ENCODE results near the gene RABGEF1. TPM values are rescaled to one million over a fixed set of nuclear protein-coding genes. Genes with fewer than 3 reads are reported as not detected.
"Not testable (repeated sequence)": the region's sequence is repeated elsewhere in the genome, so short reads cannot be mapped to it uniquely, and the experiment has no call there.

Gene RABGEF1
- total and polyA plus RNA-seq, 5 experiments from 2014 or later = 17.5 to 27.5 (median 23.0) TPM

- Mint-ChIP-seq H3K4me1 (peaks cover 0 to 3% (median 0%) of the 10 kb centered on the region in 4 donors), H3K27ac (no peak overlapping the region), H3K27me3 (no peaks in the 10 kb centered on the region), H3K4me3 (no peak overlapping the region), H3K36me3 (peaks cover 13 to 52% (median 39%) of the 10 kb centered on the region in 3 donors), H3K9me3 (peaks cover 0 to 16% (median 6%) of the 10 kb centered on the region in 9 donors)
- ATAC-seq (no peak), DNase-seq (no peak)
- POLR2A ChIA-PET = no interaction called here
Measured at GRCh38 chr7:66713687-66714086, 26.8 kb upstream of the RABGEF1 start.

- peaks cover 13 to 48% (median 33%) of the 10 kb centered on the region in 3 donors for H3K36me3 Mint-ChIP-seq
- ATAC-seq, DNase-seq, H3K27me3 Mint-ChIP-seq, POLR2A ChIA-PET, H3K4me3 Mint-ChIP-seq, H3K4me1 Mint-ChIP-seq: not testable (repeated sequence)
- peaks cover 0 to 16% (median 6%) of the 10 kb centered on the region in 9 donors for H3K9me3 Mint-ChIP-seq
- peak overlapping the region in 1 of 10 donors; percentile 48 for H3K27ac Mint-ChIP-seq
Measured at GRCh38 chr7:66716634-66717033, 23.9 kb upstream of the RABGEF1 start.

GRCh38 chr7:66720561-66720960, 20.0 kb upstream of the RABGEF1 start:
- Mint-ChIP-seq H3K27ac (no peak overlapping the region), H3K4me1 (peaks cover 0 to 6% (median 0%) of the 10 kb centered on the region in 4 donors), H3K36me3 (peaks cover 10 to 29% (median 29%) of the 10 kb centered on the region in 3 donors), H3K27me3 (no peaks in the 10 kb centered on the region), H3K9me3 (peaks cover 0 to 16% (median 9%) of the 10 kb centered on the region in 9 donors), H3K4me3 (no peak overlapping the region)
- DNase-seq (no peak), ATAC-seq (no peak)
- POLR2A ChIA-PET = interaction anchor here (0.7 to 1.2 kb wide), 3 partner anchors 16 to 198 kb away, joined by 3 to 4 read pairs (median 3); no protein-coding TSS in a partner anchor

- Mint-ChIP-seq H3K4me3 (no peak overlapping the region), H3K27ac (no peak overlapping the region), H3K4me1 (peaks cover 0 to 13% (median 0%) of the 10 kb centered on the region in 4 donors), H3K36me3 (peaks cover 10 to 29% (median 17%) of the 10 kb centered on the region in 3 donors), H3K27me3 (no peaks in the 10 kb centered on the region), H3K9me3 (peaks cover 0 to 16% (median 9%) of the 10 kb centered on the region in 9 donors)
- no peak for ATAC-seq
- no peak for DNase-seq
- POLR2A ChIA-PET = no interaction called here
Measured at GRCh38 chr7:66725843-66726242, 14.7 kb upstream of the RABGEF1 start.

GRCh38 chr7:66727058-66727457, 13.5 kb upstream of the RABGEF1 start:
- ATAC-seq (no peak), DNase-seq (no peak)
- Mint-ChIP-seq H3K27me3 (no peaks in the 10 kb centered on the region), H3K36me3 (peaks cover 10 to 29% (median 17%) of the 10 kb centered on the region in 3 donors), H3K27ac (peak overlapping the region in 1 of 10 donors; percentile 53), H3K4me3 (no peak overlapping the region), H3K9me3 (peaks cover 0 to 16% (median 9%) of the 10 kb centered on the region in 9 donors), H3K4me1 (peaks cover 0 to 13% (median 1%) of the 10 kb centered on the region in 4 donors)
- POLR2A ChIA-PET = no interaction called here

GRCh38 chr7:66728571-66728970, 12.0 kb upstream of the RABGEF1 start:
- Mint-ChIP-seq H3K27ac (peak overlapping the region in 3 of 10 donors; percentile 20 to 49 (median 48)), H3K27me3 (no peaks in the 10 kb centered on the region), H3K9me3 (peaks cover 0 to 16% (median 9%) of the 10 kb centered on the region in 9 donors), H3K4me3 (peak overlapping the region in 1 of 10 donors; percentile 45), H3K4me1 (peaks cover 0 to 20% (median 10%) of the 10 kb centered on the region in 4 donors), H3K36me3 (peaks cover 10 to 17% (median 14%) of the 10 kb centered on the region in 3 donors)
- POLR2A ChIA-PET = no interaction called here
- DNase-seq (no peak), ATAC-seq (no peak)

- no peak for DNase-seq
- no peak overlapping the region for H3K4me3 Mint-ChIP-seq
- H3K36me3 Mint-ChIP-seq = peaks cover 10 to 13% (median 11%) of the 10 kb centered on the region in 3 donors
- H3K9me3 Mint-ChIP-seq = peaks cover 0 to 11% (median 5%) of the 10 kb centered on the region in 9 donors
- POLR2A ChIA-PET = no interaction called here
- peak overlapping the region in 2 of 10 donors; percentile 49 to 89 for H3K27ac Mint-ChIP-seq
- peaks cover 0 to 20% (median 10%) of the 10 kb centered on the region in 4 donors for H3K4me1 Mint-ChIP-seq
- H3K27me3 Mint-ChIP-seq = no peaks in the 10 kb centered on the region
- no peak for ATAC-seq
Measured at GRCh38 chr7:66729274-66729673, 11.3 kb upstream of the RABGEF1 start.

- H3K27ac Mint-ChIP-seq = peak overlapping the region in 2 of 10 donors; percentile 10 to 11
- H3K4me3 Mint-ChIP-seq = no peak overlapping the region
- DNase-seq (no peak), ATAC-seq (no peak)
- POLR2A ChIA-PET = no interaction called here
- peaks cover 13 to 32% (median 27%) of the 10 kb centered on the region in 4 donors for H3K4me1 Mint-ChIP-seq
- H3K27me3 Mint-ChIP-seq = no peaks in the 10 kb centered on the region
- H3K36me3 Mint-ChIP-seq = peaks cover 6 to 19% (median 11%) of the 10 kb centered on the region in 3 donors
- H3K9me3 Mint-ChIP-seq = peaks cover 0 to 15% (median 1%) of the 10 kb centered on the region in 9 donors
Measured at GRCh38 chr7:66731986-66732385, 8.5 kb upstream of the RABGEF1 start.

GRCh38 chr7:66732439-66732838, 8.1 kb upstream of the RABGEF1 start:
- POLR2A ChIA-PET = no interaction called here
- no peak for DNase-seq
- Mint-ChIP-seq H3K27ac (peak overlapping the region in 4 of 10 donors; percentile 15 to 79 (median 54)), H3K27me3 (no peaks in the 10 kb centered on the region), H3K9me3 (peaks cover 0 to 15% (median 1%) of the 10 kb centered on the region in 9 donors), H3K4me1 (peaks cover 17 to 35% (median 30%) of the 10 kb centered on the region in 4 donors), H3K4me3 (no peak overlapping the region), H3K36me3 (peaks cover 6 to 19% (median 11%) of the 10 kb centered on the region in 3 donors)
- no peak for ATAC-seq

GRCh38 chr7:66734006-66734405, 6.5 kb upstream of the RABGEF1 start:
- ATAC-seq (no peak), DNase-seq (no peak)
- POLR2A ChIA-PET = no interaction called here
- no peaks in the 10 kb centered on the region for H3K27me3 Mint-ChIP-seq
- H3K36me3 Mint-ChIP-seq = peaks cover 6 to 19% (median 11%) of the 10 kb centered on the region in 3 donors
- H3K4me3 Mint-ChIP-seq = no peak overlapping the region
- H3K4me1 Mint-ChIP-seq = peaks cover 24 to 39% (median 33%) of the 10 kb centered on the region in 4 donors
- H3K27ac Mint-ChIP-seq = peak overlapping the region in 5 of 10 donors; percentile 5 to 79 (median 52)
- peaks cover 0 to 15% (median 1%) of the 10 kb centered on the region in 9 donors for H3K9me3 Mint-ChIP-seq

GRCh38 chr7:66735154-66735553, 5.4 kb upstream of the RABGEF1 start:
- no peak overlapping the region for H3K4me3 Mint-ChIP-seq
- DNase-seq (no peak), ATAC-seq (no peak)
- peaks cover 0 to 15% (median 1%) of the 10 kb centered on the region in 9 donors for H3K9me3 Mint-ChIP-seq
- H3K36me3 Mint-ChIP-seq = peaks cover 6 to 19% (median 11%) of the 10 kb centered on the region in 3 donors
- H3K27ac Mint-ChIP-seq = peak overlapping the region in 6 of 10 donors; percentile 10 to 70 (median 31)
- POLR2A ChIA-PET = no interaction called here
- H3K27me3 Mint-ChIP-seq = no peaks in the 10 kb centered on the region
- H3K4me1 Mint-ChIP-seq = peaks cover 24 to 45% (median 37%) of the 10 kb centered on the region in 4 donors

GRCh38 chr7:66735850-66736249, 4.7 kb upstream of the RABGEF1 start:
- Mint-ChIP-seq H3K9me3 (peaks cover 0 to 15% (median 1%) of the 10 kb centered on the region in 9 donors), H3K4me1 (peaks cover 26 to 46% (median 40%) of the 10 kb centered on the region in 4 donors), H3K27me3 (no peaks in the 10 kb centered on the region), H3K27ac (peak overlapping the region in 5 of 10 donors; percentile 7 to 70 (median 66)), H3K4me3 (no peak overlapping the region), H3K36me3 (peaks cover 6 to 19% (median 11%) of the 10 kb centered on the region in 3 donors)
- no peak for ATAC-seq
- POLR2A ChIA-PET = no interaction called here
- no peak for DNase-seq

- POLR2A ChIA-PET = interaction anchor here (0.6 kb wide), 1 partner anchor 17 kb away, joined by 3 read pairs; no protein-coding TSS in a partner anchor
- ATAC-seq (no peak), DNase-seq (no peak)
- H3K9me3 Mint-ChIP-seq = peaks cover 0 to 15% (median 1%) of the 10 kb centered on the region in 9 donors
- H3K4me1 Mint-ChIP-seq = peaks cover 28 to 52% (median 48%) of the 10 kb centered on the region in 4 donors
- peaks cover 6 to 19% (median 11%) of the 10 kb centered on the region in 3 donors for H3K36me3 Mint-ChIP-seq
- no peaks in the 10 kb centered on the region for H3K27me3 Mint-ChIP-seq
- H3K27ac Mint-ChIP-seq = peak overlapping the region in 2 of 10 donors; percentile 35 to 56
- peak overlapping the region in 3 of 10 donors; percentile 4 to 24 (median 15) for H3K4me3 Mint-ChIP-seq
Measured at GRCh38 chr7:66736892-66737291, 3.6 kb upstream of the RABGEF1 start.

Data from naive thymus-derived CD8-positive, alpha-beta T cell (primary cell).